KOPT-K1 (cell line): Measurements from ENCODE around the gene ETNK2.
"Not testable (repeated sequence)": the region's sequence is repeated elsewhere in the genome, so short reads cannot be mapped to it uniquely, and the experiment has no call there.

Source experiments
- H3K27ac ChIP-seq: fragments of 200-600 bp; sonication (generic); 2 replicates; pipeline ENCODE4 v1.5.1; 2016; ENCODE audit warnings: antibody characterized with exemption, mild to moderate bottlenecking, low read depth, low read length; ENCODE audit not compliant: poor library complexity, severe bottlenecking
- H3K36me3 ChIP-seq: fragments of 200-600 bp; sonication (generic); 2 replicates; pipeline ENCODE4 v1.5.1; 2017; ENCODE audit warnings: antibody characterized with exemption, mild to moderate bottlenecking, low read length, moderate library complexity; ENCODE audit not compliant: insufficient read depth
- H3K9me3 ChIP-seq: fragments of 200-600 bp; sonication (generic); 2 replicates; pipeline ENCODE4 v1.5.1; 2017; ENCODE audit warnings: antibody characterized with exemption, low read length, mild to moderate bottlenecking; ENCODE audit not compliant: insufficient read depth, poor library complexity, severe bottlenecking

The ETNK2 gene

DNA sequence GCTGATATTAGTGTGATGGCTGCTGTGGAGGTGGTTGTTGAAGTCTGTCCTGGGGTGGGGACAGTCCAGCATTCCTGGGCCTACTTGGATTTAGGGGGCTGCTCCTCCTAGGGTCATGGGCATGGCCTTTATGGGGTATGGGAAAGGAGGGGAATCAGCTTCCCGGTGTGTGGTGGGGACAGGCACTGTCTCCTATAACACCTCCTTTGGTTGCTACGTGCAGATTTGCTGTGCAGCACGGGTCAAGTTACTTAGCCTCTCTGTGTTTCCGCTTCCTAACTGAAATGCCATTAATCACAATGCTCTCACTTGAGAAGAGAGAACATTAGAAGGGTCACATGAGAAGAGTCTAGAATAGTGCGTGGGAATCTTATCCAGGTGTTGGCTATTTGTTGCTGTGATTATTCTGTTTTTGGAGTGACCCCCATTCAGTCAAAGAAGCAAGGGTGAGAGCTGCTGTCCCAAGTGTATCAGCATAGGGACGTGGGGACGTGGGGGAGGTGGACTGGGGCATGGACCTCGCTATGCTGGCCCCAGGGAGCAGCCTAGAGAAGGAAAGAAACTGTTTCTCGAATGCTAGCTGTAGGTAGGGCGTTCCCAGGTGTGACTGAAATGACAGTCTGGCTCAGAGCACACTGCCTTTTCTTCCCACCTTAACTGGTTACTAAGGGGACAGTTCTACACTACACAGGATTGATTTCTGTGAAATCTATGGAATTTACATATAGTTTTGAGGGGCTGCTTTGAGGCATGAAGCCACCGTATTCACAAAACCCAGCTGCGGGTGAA lies 59.0 kb downstream of the ETNK2 start:
- H3K27ac ChIP-seq: no peak overlapping the region
- no peaks in the 10 kb centered on the region for H3K9me3 ChIP-seq
- H3K36me3 ChIP-seq: no peaks in the 10 kb centered on the region

DNA sequence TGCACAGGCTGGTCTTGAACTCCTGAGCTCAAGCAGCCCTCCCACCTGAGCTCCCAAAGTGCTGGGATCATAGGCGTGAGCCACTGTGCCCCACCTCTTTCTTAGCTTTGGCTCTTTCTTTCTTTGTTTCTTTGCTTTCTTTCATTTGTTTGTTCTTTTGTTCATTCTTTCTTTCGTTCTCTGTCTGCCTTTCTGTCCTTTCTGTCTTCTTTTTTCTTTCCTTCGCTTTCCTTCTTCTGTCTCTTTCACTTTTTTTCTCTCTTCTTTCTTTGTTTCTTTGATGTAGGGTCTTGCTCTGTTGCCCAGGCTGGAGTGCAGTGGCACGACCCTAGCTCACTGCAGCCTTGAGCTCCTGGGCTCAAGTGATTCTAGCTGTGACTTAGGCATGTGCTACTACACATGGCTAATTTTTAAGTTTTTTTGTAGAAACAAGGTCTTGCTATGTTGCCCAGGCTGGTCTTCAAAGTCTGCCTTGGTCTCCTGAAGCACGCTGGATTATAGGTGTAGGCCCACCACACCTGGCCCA lies 60.0 kb downstream of the ETNK2 start:
- no peak overlapping the region for H3K27ac ChIP-seq
- no peaks in the 10 kb centered on the region for H3K9me3 ChIP-seq
- H3K36me3 ChIP-seq: no peaks in the 10 kb centered on the region

DNA sequence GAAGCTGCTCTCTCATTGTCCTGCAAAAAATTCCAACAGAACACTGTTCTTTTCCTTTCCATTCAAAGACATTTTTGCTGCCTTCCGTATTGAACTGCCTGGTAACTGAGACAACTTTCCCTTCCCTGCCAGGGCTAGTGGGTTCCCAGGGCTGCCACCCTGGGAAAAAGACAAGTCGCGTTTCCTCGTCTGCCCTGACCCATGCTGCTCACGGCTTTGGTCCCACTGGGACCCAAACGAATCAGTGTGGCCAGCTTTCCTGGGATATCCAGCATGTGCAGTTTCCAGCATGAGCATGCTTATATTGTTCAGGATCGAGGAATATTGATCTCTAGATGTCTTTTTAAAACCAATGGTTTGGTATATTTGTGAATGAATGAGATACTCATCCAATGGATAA lies 60.8 kb downstream of the ETNK2 start:
- H3K27ac ChIP-seq: no peak overlapping the region
- no peaks in the 10 kb centered on the region for H3K9me3 ChIP-seq
- H3K36me3 ChIP-seq: no peaks in the 10 kb centered on the region

DNA sequence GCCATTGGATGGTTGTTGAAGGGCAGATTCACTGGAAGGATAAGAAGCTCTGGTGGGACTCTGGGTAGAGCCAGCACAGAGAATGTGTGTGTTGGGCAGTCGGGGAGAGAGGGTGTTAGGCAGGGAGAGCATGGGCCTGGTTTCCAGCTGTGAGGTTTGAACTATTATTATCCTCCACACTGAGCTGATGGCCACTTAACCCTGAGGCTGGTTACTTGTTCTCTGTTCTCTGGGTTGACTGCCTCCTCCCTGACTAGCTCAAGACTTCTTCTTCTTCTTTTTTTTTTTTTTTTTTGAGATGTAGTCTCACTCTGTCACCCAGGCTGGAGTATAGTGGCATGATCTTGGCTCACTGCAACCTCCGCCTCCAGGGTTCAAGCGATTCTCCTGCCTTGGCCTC lies 61.7 kb downstream of the ETNK2 start:
- H3K27ac ChIP-seq, H3K36me3 ChIP-seq, H3K9me3 ChIP-seq: not testable (repeated sequence)

DNA sequence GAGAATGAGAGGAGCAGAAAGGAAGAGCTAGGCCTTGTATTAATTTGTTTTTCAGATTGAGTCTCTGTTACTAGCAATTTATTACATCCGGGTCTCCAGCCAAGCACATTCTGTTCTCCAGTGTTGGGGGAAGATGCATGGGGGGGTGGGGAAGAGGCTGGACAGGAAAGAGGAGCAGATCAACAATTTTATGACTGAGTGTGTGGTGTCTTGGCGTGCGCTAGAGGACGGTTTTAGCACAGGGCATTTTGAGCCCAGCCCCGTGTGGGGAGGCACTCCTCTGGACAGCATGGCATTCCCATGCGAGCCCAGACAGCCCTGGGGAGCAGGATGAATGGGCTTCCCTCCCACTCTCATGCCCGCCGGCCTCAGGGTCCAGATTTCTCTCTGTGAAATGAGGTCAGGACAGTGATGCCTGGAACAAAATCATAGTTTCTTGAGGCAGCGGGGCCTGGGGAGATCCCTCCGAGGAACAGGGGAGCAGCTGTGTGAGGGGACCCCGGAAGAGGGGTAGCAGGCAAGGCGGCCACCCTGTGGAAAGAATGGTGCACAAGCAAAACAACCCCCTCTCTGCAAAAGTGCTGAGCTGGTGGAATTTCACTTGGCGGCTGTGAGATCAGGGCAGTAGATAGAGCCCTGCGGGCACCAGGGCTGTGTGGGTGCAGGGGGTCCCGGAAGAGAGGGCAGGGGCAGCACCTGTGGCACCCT lies 62.6 kb downstream of the ETNK2 start:
- no peaks in the 10 kb centered on the region for H3K36me3 ChIP-seq
- no peak overlapping the region for H3K27ac ChIP-seq
- no peaks in the 10 kb centered on the region for H3K9me3 ChIP-seq

DNA sequence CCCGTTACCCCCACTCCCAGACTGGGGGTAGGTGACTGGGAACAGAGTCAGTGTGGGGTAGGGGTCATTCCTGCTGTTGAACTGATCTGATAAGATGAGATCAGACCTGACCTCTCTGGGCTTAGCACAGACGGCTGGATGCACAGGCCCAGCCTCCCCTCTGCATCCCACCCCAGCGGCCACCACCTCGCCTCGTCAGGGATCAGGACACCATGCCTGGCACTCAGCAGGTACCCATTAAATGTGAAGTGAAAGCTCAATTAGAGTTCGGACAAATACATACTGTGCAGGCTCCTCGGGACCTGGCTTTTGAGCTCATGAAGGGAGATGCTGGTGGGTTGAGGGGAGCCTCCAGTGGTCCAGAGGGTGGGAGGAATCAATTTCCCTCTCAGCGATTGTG lies 63.2 kb downstream of the ETNK2 start:
- no peaks in the 10 kb centered on the region for H3K36me3 ChIP-seq
- H3K27ac ChIP-seq: no peak overlapping the region
- no peaks in the 10 kb centered on the region for H3K9me3 ChIP-seq

DNA sequence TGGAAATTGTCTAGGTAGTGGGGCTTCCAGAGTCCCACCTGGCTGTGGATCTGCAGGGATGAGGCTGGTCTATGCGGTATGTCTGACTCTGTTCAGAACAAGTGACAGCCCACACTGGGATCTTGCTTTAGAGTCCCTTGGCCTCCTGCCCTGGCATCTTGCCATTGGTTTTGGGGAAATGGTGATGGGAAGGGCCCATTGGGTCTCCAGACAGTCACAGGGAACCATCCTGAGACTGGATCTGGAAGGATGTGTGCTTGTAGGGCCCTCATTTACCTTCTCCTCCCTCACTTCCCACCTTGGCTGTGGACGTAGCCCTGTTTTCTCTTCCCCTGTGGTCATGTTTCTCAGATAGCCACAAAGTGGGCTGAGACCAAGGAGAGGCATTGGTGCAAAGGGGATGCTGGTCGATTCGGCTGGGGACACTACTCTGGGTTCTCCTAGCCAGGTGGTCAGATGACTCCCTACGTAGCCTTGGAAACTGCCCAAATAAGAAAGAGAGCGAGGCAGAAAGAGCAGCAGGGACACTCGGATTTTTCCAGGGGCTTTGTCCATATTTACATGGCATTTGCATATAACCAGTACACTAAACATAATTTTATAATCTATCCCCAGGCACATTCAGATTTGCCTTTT lies 63.8 kb downstream of the ETNK2 start:
- Histone ChIP-seq H3K27ac (no peak overlapping the region), H3K9me3 (no peaks in the 10 kb centered on the region), H3K36me3 (no peaks in the 10 kb centered on the region)

DNA sequence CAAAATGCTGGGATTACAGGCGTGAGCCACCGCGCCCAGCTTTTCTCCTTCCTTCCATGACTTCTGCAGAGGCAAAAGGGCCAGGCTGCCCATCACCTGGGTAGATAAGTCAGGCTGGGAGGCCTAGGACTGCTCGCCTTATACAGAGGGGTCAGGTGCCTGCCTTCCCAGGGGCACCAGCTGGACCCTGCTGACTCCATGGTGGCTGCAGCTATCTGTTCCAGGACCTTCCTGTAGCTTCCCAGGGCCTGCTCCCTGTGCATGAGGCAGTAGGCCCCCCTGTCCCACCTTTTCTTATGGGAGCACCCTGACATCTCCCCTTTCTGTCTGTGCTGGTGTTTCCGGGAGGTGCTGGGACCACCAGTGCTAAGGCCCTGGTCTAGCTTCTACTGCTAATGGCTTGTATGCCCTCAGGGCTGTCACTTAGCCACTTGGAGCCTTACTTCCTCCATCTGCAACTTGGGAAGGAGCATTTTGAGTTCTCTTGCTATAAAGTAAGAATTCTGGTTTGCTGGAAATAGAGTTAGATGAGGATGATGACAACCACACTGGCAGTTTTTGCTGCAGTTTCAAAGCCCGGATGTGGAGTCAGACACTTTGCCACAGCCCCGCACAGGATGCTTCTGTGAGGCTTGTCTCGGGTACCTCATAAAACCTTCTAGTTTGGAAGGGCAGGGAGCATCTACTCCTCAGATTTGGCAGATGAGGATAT lies 64.5 kb downstream of the ETNK2 start:
- no peaks in the 10 kb centered on the region for H3K9me3 ChIP-seq
- H3K27ac ChIP-seq: no peak overlapping the region
- no peaks in the 10 kb centered on the region for H3K36me3 ChIP-seq

DNA sequence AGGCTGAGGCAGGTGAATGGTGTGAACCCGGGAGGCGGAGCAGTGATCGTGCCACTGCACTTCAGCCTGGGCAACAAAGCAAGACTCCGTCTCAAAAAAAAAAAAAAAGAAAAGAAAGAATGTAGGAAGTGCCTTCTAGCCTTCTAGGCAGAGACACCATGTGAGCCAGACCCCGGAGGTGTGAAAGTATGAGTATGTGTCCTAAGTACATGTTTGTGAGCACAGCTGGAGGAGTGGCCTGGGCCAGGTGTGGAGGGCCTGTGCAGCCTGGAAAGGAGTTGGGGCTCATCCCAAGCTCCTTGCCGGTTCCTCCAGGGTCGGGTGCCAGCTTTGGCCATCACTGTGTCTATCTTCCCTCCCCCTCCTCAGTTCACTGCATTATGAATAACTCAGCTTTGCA lies 66.0 kb downstream of the ETNK2 start:
- H3K36me3 ChIP-seq: no peaks in the 10 kb centered on the region
- H3K27ac ChIP-seq: no peak overlapping the region
- no peaks in the 10 kb centered on the region for H3K9me3 ChIP-seq

DNA sequence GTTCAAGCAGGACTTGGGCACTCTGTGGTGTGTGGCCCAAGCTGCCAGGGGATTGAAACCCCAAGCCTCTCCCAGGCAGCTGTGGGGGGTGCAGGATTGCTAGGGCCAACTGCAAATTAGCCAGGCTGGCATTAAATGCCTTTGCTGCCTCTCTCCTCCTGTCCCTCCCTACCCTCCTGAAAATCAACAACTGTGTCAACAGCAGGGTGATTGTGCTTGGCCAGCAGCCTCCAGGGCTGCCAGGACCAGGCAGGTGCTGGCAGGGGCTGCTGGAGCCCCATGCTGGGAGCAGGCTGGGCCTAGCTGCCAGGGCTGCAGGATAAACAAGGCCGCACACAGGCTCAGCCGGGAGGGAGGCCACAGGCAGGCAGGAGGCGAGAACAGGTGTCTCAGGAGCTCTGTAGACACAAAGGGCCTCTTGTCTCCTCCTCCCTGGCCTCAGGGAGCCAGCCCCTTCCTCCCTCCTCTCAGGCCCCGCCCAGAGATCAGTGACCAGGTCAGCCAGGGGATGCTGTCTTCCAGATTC lies 67.5 kb downstream of the ETNK2 start:
- Histone ChIP-seq H3K36me3 (no peaks in the 10 kb centered on the region), H3K9me3 (no peaks in the 10 kb centered on the region), H3K27ac (no peak overlapping the region)

DNA sequence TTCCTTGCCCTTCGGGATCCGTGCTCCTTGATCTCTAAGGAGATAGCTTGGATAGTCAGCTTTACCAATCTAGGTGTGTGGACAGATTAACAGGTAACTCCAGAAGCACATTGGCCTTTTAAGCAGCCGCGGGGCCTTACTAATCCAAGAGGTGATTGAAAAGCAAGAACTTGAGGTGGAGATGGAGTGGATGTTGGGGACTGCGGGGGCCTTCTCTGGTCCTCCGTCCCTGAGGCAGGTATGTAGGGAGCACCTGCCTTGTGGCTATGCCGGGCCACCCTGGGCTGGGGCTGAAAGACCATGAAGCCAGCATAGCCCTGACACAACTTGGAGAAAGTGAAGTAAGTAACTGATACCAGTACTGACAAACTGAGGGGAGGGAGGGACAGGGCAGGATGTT lies 68.4 kb downstream of the ETNK2 start:
- no peak overlapping the region for H3K27ac ChIP-seq

DNA sequence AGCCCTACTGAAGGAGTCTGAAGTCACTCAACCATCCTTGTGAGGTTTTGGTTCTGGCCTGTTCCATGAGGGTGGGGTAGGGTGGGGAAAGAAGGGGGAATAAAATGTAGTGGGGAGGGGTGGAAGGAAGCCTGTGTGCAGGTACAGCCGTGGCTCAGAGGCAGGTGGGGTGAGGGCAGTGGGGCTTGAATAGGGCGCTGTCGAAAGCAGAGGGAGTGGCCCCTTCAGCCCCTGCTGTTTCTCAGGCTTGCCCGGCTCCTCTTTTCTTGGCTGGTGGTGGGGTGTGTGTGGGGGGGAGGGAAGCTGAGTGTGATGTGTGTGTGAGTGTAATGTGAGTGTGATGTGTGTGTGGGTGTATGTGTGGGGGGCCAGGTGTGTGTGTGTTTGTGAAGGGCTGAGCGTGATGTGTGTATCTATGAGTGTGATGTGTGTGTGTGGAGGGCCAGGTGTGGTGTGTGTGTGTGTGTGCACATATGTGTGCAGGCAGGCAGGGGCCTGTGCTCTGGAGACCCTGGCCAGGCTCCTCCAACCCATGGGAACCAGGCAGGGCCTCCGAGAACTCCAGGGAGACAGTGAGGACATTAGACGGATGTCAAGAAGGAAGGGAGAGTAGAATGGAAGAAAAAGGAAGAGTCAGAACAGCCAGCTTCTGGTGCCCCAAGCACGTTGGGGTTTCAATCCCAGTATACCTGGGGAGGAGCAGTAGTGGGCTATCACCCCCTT lies 69.9 kb downstream of the ETNK2 start:
- H3K9me3 ChIP-seq: no peaks in the 10 kb centered on the region
- no peaks in the 10 kb centered on the region for H3K36me3 ChIP-seq
- no peak overlapping the region for H3K27ac ChIP-seq

More for the DNA sequence above, 68.4 kb downstream of the ETNK2 start:
- no peaks in the 10 kb centered on the region for H3K36me3 ChIP-seq
- H3K9me3 ChIP-seq: no peaks in the 10 kb centered on the region

DNA sequence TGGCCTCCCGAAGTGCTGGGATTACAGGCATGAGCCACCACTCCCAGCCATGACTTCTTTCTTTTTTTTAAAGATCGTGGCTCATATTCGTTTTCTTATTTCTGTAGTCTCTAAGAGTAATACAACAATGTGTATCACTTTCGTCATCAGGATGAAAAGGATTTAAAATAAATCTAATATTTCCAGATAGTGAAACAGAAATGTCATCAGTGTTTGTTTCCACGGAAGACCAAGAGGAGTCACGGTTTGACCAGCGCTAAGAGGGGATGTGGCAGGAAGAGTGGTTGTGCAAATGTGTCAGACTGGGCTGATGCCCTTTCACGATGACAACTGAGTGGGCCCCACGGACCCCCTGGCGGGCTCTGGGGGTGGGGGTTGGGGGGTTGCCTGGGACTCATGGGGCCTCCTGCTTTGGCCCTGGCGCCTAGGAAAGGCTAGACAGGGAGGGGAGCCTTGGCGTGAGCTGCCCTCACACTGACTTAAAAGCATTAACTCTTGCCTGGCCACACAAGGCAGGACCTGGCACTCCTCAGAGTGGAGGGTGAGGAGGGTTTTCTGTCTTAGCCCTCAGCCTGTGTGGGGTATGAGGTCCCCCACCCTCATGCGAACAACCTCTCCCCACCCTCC lies 70.6 kb downstream of the ETNK2 start:
- Histone ChIP-seq H3K36me3 (no peaks in the 10 kb centered on the region), H3K27ac (no peak overlapping the region), H3K9me3 (no peaks in the 10 kb centered on the region)
